B cell (primary cell): ENCODE data around the gene SFT2D2.

Source experiments
- CTCF ChIP-seq: fragments of 200-600 bp; IDR thresholded peaks from one replicate; pipeline ENCODE4 v1.8.0; 2022; ENCODE audit warnings: antibody characterized with exemption, mild to moderate bottlenecking
- EZH2 ChIP-seq: IDR thresholded peaks from 2 replicates; pipeline ENCODE4 v1.6.1; 2012; ENCODE audit warnings: borderline replicate concordance, low read depth, mild to moderate bottlenecking, moderate library complexity, low read length; ENCODE audit not compliant: insufficient read depth, poor library complexity, severe bottlenecking

GRCh38 chr1:168206111-168206510 is 19.7 kb upstream of the SFT2D2 start:
- TF ChIP-seq CTCF (no peak), EZH2 (no peak)
